ENCODE results near the gene TMEM144.
"Not testable (repeated sequence)": the region's sequence is repeated elsewhere in the genome, so short reads cannot be mapped to it uniquely, and the experiment has no call there.

DNA sequence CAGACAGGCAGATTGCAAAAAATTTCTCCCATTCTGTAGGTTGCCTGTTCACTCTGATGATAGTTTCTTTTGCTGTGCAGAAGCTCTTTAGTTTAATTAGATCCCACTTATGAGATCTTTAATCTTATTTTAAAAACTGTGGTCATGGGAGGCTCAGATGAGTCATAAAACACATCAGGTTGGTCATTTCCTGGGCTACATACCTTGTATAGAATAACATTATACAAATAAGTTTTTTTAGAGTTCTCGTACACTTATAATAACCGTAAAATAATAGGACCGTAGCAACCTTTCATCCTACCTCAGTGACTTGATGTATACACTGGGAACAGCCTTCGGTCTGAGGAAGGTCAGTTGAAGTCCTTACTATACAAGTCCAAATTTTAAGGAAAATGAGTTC lies 14.0 kb downstream of the TMEM144 start:
- TF ChIP-seq POLR2A (IDR thresholded peaks at IDR 0.05); CTCF (IDR thresholded peaks at IDR 0.05 in 4 of 5, conservative IDR thresholded peaks at IDR 0.05 in 1 of 5): not testable (repeated sequence)

Data from gastrocnemius medialis (tissue), 4 donors.